ENCODE results near the gene SDS. TPM values are rescaled to one million over a fixed set of nuclear protein-coding genes. Genes with fewer than 3 reads are reported as not detected.

SDS gene, protein sequence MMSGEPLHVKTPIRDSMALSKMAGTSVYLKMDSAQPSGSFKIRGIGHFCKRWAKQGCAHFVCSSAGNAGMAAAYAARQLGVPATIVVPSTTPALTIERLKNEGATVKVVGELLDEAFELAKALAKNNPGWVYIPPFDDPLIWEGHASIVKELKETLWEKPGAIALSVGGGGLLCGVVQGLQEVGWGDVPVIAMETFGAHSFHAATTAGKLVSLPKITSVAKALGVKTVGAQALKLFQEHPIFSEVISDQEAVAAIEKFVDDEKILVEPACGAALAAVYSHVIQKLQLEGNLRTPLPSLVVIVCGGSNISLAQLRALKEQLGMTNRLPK
- not detected in 2 replicates for total RNA-seq

DNA sequence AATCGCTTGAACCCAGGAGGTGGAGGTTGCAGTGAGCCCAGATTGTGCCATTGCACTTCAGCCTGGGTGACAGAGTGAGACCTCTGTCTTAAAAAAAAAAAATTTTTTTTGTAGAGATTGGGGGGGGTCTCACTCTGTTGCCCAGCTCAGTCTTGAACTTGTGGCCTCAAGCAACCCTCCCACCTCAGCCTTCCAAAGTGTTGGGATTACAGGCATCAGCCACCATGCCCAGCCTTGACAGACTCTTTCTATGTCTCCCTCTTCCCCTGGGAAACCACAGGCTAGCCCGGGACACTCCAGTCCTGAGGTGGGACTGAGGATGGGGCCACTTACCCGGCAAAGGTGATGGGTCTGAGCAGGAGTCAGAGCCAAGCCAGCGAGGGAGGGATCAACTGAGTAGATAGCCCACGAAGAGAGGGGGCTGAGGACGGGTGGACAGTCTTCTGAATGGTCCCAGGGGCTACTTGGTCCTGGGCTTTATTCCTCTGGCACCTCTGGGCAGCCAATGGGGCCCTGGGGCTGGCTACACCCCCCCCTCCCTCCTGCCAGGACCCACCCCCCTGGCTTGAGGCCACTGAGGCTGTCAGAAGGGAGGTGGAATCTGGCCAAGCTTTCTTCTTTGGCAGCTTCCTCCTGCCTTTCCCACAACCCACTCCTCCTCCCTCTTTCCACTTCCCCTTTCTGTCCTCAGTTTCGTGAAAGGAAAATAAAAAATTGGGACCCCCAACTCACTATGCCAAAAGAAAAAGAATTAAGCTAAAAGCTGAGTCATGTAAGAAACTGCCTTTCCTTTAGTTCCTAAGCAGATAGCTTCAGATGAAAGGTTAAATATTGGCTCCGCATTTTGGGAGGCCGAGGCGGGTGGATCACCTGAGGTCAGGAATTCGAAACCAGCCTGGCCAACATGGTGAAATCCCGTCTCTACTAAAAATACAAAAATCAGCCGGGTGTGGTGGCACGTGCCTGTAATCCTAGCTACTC lies at the start of gene SDS:
SDS (minus strand) TSS at position 453 of the 981 bp plus-strand sequence. CDS start 4,179 bp downstream, outside the sequence.

DNA sequence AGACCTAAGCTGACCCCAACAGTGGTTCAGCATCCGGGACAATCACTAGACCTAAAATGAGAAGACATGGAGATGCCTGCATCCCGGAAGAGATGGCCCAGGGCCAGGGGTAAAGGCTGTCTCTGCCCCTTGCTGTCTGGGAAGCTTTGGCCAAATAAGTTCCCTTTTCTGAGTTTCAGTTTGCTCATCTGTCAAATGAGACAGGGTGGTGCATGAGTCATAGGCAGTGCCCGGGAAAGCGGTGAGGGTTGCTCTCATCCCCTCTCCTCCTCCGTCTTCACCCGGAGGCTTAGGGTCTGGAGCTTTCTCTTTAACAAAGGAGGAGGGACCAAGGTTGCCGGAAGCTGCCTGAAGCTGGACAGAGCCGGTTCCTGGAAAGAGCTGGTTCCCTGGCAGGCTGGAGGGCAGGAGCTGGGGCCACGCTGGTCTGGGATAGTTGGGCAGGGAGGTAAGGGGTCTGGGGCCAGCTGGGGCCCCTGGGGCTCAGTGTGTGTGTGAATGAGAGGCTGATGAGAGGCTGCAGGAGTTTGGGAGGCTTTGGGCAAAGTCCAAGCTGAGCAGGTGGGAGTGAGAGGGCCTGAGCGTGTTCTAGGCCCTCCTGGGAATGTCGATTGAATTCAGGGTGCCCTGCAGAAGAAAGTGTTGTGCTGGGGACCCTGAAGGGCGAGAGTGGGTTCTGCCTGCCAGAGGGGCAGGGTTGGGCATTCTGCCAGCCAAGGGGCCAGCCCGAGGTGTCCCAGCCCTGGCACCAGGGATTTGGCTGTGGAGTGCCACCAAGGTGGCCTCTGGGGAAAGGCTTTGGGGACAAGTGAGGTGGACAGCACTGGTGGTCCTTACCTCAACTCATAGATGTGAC lies 18.6 kb upstream of the SDS start, which contains the start of gene SDSL:
SDSL (plus strand) TSS at position 351 of the 856 bp plus-strand sequence. CDS start 5,603 bp downstream, outside the sequence.

DNA sequence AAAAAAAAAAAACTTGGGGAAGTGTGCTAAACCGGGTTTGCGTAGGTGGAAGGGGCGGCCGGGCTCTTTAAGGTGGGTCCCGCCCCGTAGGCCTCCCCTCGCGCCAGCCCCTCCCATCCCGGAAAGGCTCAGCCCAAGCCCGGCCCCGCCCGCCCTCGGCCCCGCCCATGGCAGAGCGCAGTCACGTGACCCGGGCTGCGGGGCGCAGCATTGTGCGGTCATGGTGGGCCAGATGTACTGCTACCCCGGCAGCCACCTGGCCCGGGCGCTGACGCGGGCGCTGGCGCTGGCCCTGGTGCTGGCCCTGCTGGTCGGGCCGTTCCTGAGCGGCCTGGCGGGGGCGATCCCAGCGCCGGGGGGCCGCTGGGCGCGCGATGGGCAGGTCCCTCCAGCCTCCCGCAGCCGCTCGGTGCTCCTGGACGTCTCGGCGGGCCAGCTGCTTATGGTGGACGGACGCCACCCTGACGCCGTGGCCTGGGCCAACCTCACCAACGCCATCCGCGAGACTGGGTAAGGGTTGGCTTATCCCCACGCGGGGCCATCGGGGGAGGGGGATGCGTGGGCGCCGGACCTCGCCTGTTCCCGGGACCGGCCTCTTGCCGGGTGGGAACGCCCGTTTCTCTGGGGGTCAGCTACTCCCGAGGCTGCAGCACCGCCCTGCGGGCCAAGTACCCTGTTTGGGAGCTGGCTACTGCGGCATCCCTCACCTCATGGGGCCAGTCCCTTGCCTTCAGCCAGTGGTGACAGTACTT lies 45.1 kb downstream of the SDS start, which contains the start of gene PLBD2:
PLBD2 (plus strand) TSS at position 207 of the 752 bp plus-strand sequence; CDS start at position 221, 14 bp downstream.

Other genes starting within 250 kb of the SDS start
- 36.3 and 41.4 TPM in 2 replicates for gene DDX54, start 218.4 kb downstream of the SDS start, total RNA-seq
- 12.8 and 15.0 TPM in 2 replicates for gene RITA1, start 218.2 kb downstream of the SDS start, total RNA-seq
- gene TPCN1, start 182.4 kb downstream of the SDS start, total RNA-seq, result 4.9 and 11.8 TPM in 2 replicates
- gene SLC8B1, start 68.8 kb downstream of the SDS start, total RNA-seq, result 14.2 and 19.2 TPM in 2 replicates
- gene PLBD2, start 45.3 kb downstream of the SDS start, total RNA-seq, result 16.8 and 28.0 TPM in 2 replicates
- gene SDSL, start 18.5 kb upstream of the SDS start, total RNA-seq, result 3.6 and 6.4 TPM in 2 replicates
- not detected in 2 replicates for gene LHX5, start 68.0 kb upstream of the SDS start, total RNA-seq

All from bladder microvascular endothelial cell (primary cell).